Endothelial cell of umbilical vein (primary cell): ENCODE results near the gene TGFBR3.

ENCODE experiments used
- CTCF ChIP-seq, 2 donors: IDR thresholded peaks; 1 replicate in 1 of 2; 2 replicates in 1 of 2; pipeline ENCODE4 v1.5.1; 2011; ENCODE audit warnings: low read length in 2 of 2, mild to moderate bottlenecking in 2 of 2, moderate library complexity in 2 of 2, control low read depth in 1 of 2, inconsistent platforms in 1 of 2, low read depth in 1 of 2; ENCODE audit not compliant: insufficient read depth in 1 of 2; ENCODE audit errors: extremely low read depth in 1 of 2
- EZH2 ChIP-seq: IDR thresholded peaks from 2 replicates; pipeline ENCODE4 v1.6.1; 2012; ENCODE audit warnings: borderline replicate concordance, low read depth, mild to moderate bottlenecking, moderate library complexity, low read length, inconsistent platforms; ENCODE audit not compliant: severe bottlenecking
- GATA2 ChIP-seq: IDR thresholded peaks from 2 replicates; pipeline ENCODE4 v1.7.0; 2011; ENCODE audit warnings: low read depth, mild to moderate bottlenecking, moderate library complexity, mixed read lengths, low read length; ENCODE audit not compliant: insufficient read length, insufficient read depth
- MAX ChIP-seq: IDR thresholded peaks from 2 replicates; pipeline ENCODE4 v1.6.1; 2011; ENCODE audit not compliant: insufficient read depth, insufficient read length
- POLR2A ChIP-seq: IDR thresholded peaks from 2 replicates; pipeline ENCODE4 v1.6.1; 2012; ENCODE audit warnings: low read depth, mild to moderate bottlenecking, control low read depth, low read length

GRCh38 chr1:91771717-91772116 lies 114.2 kb downstream of the TGFBR3 start:
- no peak for TF ChIP-seq MAX
- TF ChIP-seq GATA2 = no peak
- no peak for TF ChIP-seq CTCF (IDR thresholded peaks at IDR 0.05; ENCODE audit: extremely low read depth in 1 of 2, insufficient read depth in 1 of 2, low read depth in 1 of 2, low read length in 2 of 2)
- TF ChIP-seq EZH2 = no peak
- TF ChIP-seq POLR2A = no peak
